HUES6 (cell line): ENCODE data around the gene WWOX.

Experiments used
- H3K27ac ChIP-seq: 2 replicates; pipeline ENCODE4 v1.7.0; 2013; ENCODE audit warnings: low read depth, mild to moderate bottlenecking, low read length, inconsistent platforms
- H3K27me3 ChIP-seq: 2 replicates; pipeline ENCODE4 v1.6.1; 2013; ENCODE audit warnings: low read length; ENCODE audit not compliant: control insufficient read depth, insufficient read depth
- H3K36me3 ChIP-seq: 2 replicates; pipeline ENCODE4 v1.6.1; 2013; ENCODE audit warnings: low read length; ENCODE audit not compliant: control insufficient read depth, insufficient read depth
- H3K4me1 ChIP-seq: 2 replicates; pipeline ENCODE4 v1.6.1; 2013; ENCODE audit warnings: low read length; ENCODE audit not compliant: control insufficient read depth, insufficient read depth
- H3K4me3 ChIP-seq: 2 replicates; pipeline ENCODE4 v1.5.1; 2013; ENCODE audit warnings: low read depth, low read length
- H3K9ac ChIP-seq: one replicate; pipeline ENCODE4 v1.6.1; 2013; ENCODE audit warnings: mild to moderate bottlenecking, low read length
- H3K9me3 ChIP-seq: 2 replicates; pipeline ENCODE4 v1.6.1; 2013; ENCODE audit warnings: low read depth, low read length; ENCODE audit not compliant: control insufficient read depth, insufficient read depth

The WWOX gene

GRCh38 chr16:78918805-78919305 is 819.4 kb downstream of the WWOX start:
- Histone ChIP-seq H3K9me3 (peaks cover 26% of the 10 kb centered on the region), H3K9ac (no peak overlapping the region), H3K36me3 (no peaks in the 10 kb centered on the region), H3K4me1 (peaks cover 4% of the 10 kb centered on the region; the same call in 1 of the 2 replicates), H3K27me3 (no peaks in the 10 kb centered on the region), H3K27ac (no peak overlapping the region), H3K4me3 (no peak overlapping the region)

GRCh38 chr16:78919852-78920251 is 820.4 kb downstream of the WWOX start:
- Histone ChIP-seq H3K4me3 (no peak overlapping the region), H3K36me3 (no peaks in the 10 kb centered on the region), H3K4me1 (peaks cover 4% of the 10 kb centered on the region; the same call in 1 of the 2 replicates), H3K9me3 (peaks cover 26% of the 10 kb centered on the region), H3K27ac (no peak overlapping the region), H3K27me3 (no peaks in the 10 kb centered on the region), H3K9ac (no peak overlapping the region)

GRCh38 chr16:78920621-78921020 is 821.2 kb downstream of the WWOX start:
- no peak overlapping the region for H3K4me3 ChIP-seq
- H3K36me3 ChIP-seq, result no peaks in the 10 kb centered on the region
- H3K9me3 ChIP-seq, result peaks cover 26% of the 10 kb centered on the region

GRCh38 chr16:78925083-78925767 is 825.8 kb downstream of the WWOX start:
- H3K36me3 ChIP-seq, result no peaks in the 10 kb centered on the region
- H3K9me3 ChIP-seq, result peaks cover 18% of the 10 kb centered on the region
- no peak overlapping the region for H3K27ac ChIP-seq
- H3K4me1 ChIP-seq, result no peaks in the 10 kb centered on the region
- no peaks in the 10 kb centered on the region for H3K27me3 ChIP-seq
- H3K4me3 ChIP-seq, result no peak overlapping the region
- no peak overlapping the region for H3K9ac ChIP-seq

More at GRCh38 chr16:78920621-78921020, 821.2 kb downstream of the WWOX start:
- Histone ChIP-seq H3K27me3 (no peaks in the 10 kb centered on the region), H3K27ac (no peak overlapping the region), H3K4me1 (no peaks in the 10 kb centered on the region; the same call in 1 of the 2 replicates), H3K9ac (no peak overlapping the region)

- no peak overlapping the region for H3K27ac ChIP-seq
- H3K36me3 ChIP-seq, result no peaks in the 10 kb centered on the region
- H3K9me3 ChIP-seq, result peaks cover 4% of the 10 kb centered on the region
- H3K27me3 ChIP-seq, result no peaks in the 10 kb centered on the region
- no peak overlapping the region for H3K9ac ChIP-seq
- H3K4me3 ChIP-seq, result no peak overlapping the region
- no peaks in the 10 kb centered on the region for H3K4me1 ChIP-seq
Measured at GRCh38 chr16:78926723-78927210, 827.3 kb downstream of the WWOX start.

GRCh38 chr16:78927766-78928165 is 828.3 kb downstream of the WWOX start:
- Histone ChIP-seq H3K4me3 (no peak overlapping the region), H3K36me3 (no peaks in the 10 kb centered on the region), H3K9ac (no peak overlapping the region), H3K9me3 (no peaks in the 10 kb centered on the region), H3K27me3 (no peaks in the 10 kb centered on the region), H3K4me1 (no peaks in the 10 kb centered on the region), H3K27ac (no peak overlapping the region)

- Histone ChIP-seq H3K27ac (no peak overlapping the region), H3K4me3 (no peak overlapping the region), H3K27me3 (no peaks in the 10 kb centered on the region), H3K36me3 (no peaks in the 10 kb centered on the region), H3K9ac (no peak overlapping the region), H3K4me1 (no peaks in the 10 kb centered on the region), H3K9me3 (no peaks in the 10 kb centered on the region)
Measured at GRCh38 chr16:78929841-78930240, 830.4 kb downstream of the WWOX start.

GRCh38 chr16:78930561-78930960 is 831.1 kb downstream of the WWOX start:
- Histone ChIP-seq H3K27me3 (no peaks in the 10 kb centered on the region), H3K9ac (no peak overlapping the region), H3K9me3 (no peaks in the 10 kb centered on the region), H3K36me3 (no peaks in the 10 kb centered on the region), H3K27ac (no peak overlapping the region), H3K4me3 (no peak overlapping the region), H3K4me1 (no peaks in the 10 kb centered on the region)

GRCh38 chr16:78931267-78931666 is 831.8 kb downstream of the WWOX start:
- Histone ChIP-seq H3K4me1 (no peaks in the 10 kb centered on the region), H3K27me3 (no peaks in the 10 kb centered on the region), H3K27ac (no peak overlapping the region), H3K9me3 (no peaks in the 10 kb centered on the region), H3K9ac (no peak overlapping the region), H3K36me3 (no peaks in the 10 kb centered on the region), H3K4me3 (no peak overlapping the region)

- Histone ChIP-seq H3K9me3 (no peaks in the 10 kb centered on the region), H3K36me3 (no peaks in the 10 kb centered on the region), H3K4me1 (no peaks in the 10 kb centered on the region), H3K27me3 (no peaks in the 10 kb centered on the region), H3K27ac (no peak overlapping the region), H3K4me3 (no peak overlapping the region), H3K9ac (no peak overlapping the region)
Measured at GRCh38 chr16:78931678-78932077, 832.2 kb downstream of the WWOX start.

GRCh38 chr16:78932355-78932943 is 833.0 kb downstream of the WWOX start:
- H3K9ac ChIP-seq, result no peak overlapping the region

More at GRCh38 chr16:78932355-78932943, 833.0 kb downstream of the WWOX start:
- H3K36me3 ChIP-seq, result no peaks in the 10 kb centered on the region
- H3K27me3 ChIP-seq, result no peaks in the 10 kb centered on the region
- H3K4me1 ChIP-seq, result no peaks in the 10 kb centered on the region
- H3K27ac ChIP-seq, result no peak overlapping the region
- no peaks in the 10 kb centered on the region for H3K9me3 ChIP-seq
- no peak overlapping the region for H3K4me3 ChIP-seq
